Thyroid gland (tissue), 4 donors: ENCODE measurements around the gene MICU1. TPM values are rescaled to one million over a fixed set of nuclear protein-coding genes. Genes with fewer than 3 reads are reported as not detected.

ENCODE experiments used
- DNase-seq, 2 donors: peaks; one replicate each; pipeline ENCODE4 v3.0.0-alpha.2; 2019
- H3K27ac ChIP-seq, 3 donors: fragments of 200-600 bp; sonication (generic); 1 replicate in 2 of 3; 2 replicates in 1 of 3; pipeline ENCODE4 v1.5.1; 2016 to 2019; ENCODE audit warnings: mild to moderate bottlenecking in 1 of 3, moderate library complexity in 1 of 3
- H3K27me3 ChIP-seq: fragments of 200-600 bp; sonication (generic); one replicate; pipeline ENCODE4 v1.5.1; 2019
- H3K36me3 ChIP-seq, 2 donors: fragments of 200-600 bp; sonication (generic); one replicate each; pipeline ENCODE4 v1.5.1; 2016 to 2019
- H3K4me1 ChIP-seq, 2 donors: fragments of 200-600 bp; sonication (generic); one replicate each; pipeline ENCODE4 v1.5.1; 2017 to 2019
- H3K4me3 ChIP-seq, 3 donors: fragments of 200-600 bp; sonication (generic); replicated peaks in 1 of 3; 1 replicate in 2 of 3; 2 replicates in 1 of 3; pipeline ENCODE4 v1.5.1; 2016; ENCODE audit warnings: mild to moderate bottlenecking in 1 of 3
- H3K9me3 ChIP-seq: fragments of 200-600 bp; sonication (generic); one replicate; pipeline ENCODE4 v1.5.1; 2017
- CTCF ChIP-seq, 6 experiments: fragments of 200-600 bp in 3 of 6; fragments of 450-650 bp in 3 of 6; sonication (generic) in 3 of 6; IDR thresholded peaks; one replicate each; pipeline ENCODE4 v1.5.1; 2016 to 2019; ENCODE audit warnings: antibody characterized with exemption in 6 of 6, mild to moderate bottlenecking in 2 of 6, inconsistent platforms in 1 of 6, moderate library complexity in 1 of 6
- POLR2A ChIP-seq, 2 donors: fragments of 450-650 bp; IDR thresholded peaks; one replicate each; pipeline ENCODE4 v1.6.1; 2017; ENCODE audit warnings: antibody characterized with exemption in 2 of 2, mild to moderate bottlenecking in 2 of 2, moderate library complexity in 1 of 2
- WGBS, 2 donors: methylation state at CpG; one replicate each; pipeline ENCODE4 v1.1.5; 2017; 5-methylcytosine and 5-hydroxymethylcytosine counted together
- intact Hi-C: fragments of 100-400 bp; cut with DNase I; formaldehyde crosslinking; loops from one replicate; pipeline ENCODE4 v1.15.1; 2023
- total RNA-seq, 4 donors: library from RNA; depleted of rRNA; stranded (reverse); fragments of >200 nt; gene quantifications; one replicate each; pipeline ENCODE4 v1.2.3, GENCODE V29; 2016

Gene MICU1
- total RNA-seq, 4 donors from 2014 or later: 26.5 to 33.9 (median 31.5) TPM

GRCh38 chr10:72524489-72524888, 101.4 kb downstream of the MICU1 start:
- intact Hi-C loops: no loop called here
- WGBS, 2 donors: 92 to 95% methylated on average over 2 of the region's 2 CpGs
- Histone ChIP-seq H3K36me3 (no peaks in the 10 kb centered on the region), H3K27me3 (no peaks in the 10 kb centered on the region), H3K9me3 (no peaks in the 10 kb centered on the region), H3K4me3 (no peak overlapping the region), H3K4me1 (no peaks in the 10 kb centered on the region), H3K27ac (no peak overlapping the region)
- DNase-seq: no peak
- TF ChIP-seq POLR2A (IDR thresholded peaks at IDR 0.05) (no peak), CTCF (IDR thresholded peaks at IDR 0.05) (no peak)

DNA sequence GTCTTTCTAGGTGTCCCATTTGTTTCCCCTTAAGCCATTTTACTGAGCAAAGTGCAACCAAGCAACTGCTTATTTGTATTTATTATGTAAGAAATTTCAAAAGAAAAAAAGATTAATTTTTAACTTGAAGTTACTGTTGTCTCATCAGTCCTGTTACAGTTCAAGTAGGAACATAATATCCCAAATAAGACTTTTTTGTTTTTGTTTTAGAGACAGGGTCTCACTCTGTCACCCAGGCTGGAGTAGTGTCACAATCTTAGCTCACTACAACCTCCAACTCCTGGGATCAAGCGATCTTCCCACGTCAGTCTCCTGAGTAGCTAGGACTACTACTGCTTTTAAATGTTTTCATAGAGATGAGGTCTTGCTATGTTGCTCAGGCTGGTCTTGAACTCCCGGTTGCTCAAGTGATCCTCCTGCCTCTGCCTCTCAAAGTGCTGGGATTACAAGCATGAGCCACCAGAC, 101.9 kb downstream of the MICU1 start:
- TF ChIP-seq CTCF (IDR thresholded peaks at IDR 0.05) (no peak), POLR2A (IDR thresholded peaks at IDR 0.05) (no peak)
- Histone ChIP-seq H3K9me3 (no peaks in the 10 kb centered on the region), H3K27ac (no peak overlapping the region), H3K36me3 (no peaks in the 10 kb centered on the region), H3K4me1 (no peaks in the 10 kb centered on the region), H3K27me3 (no peaks in the 10 kb centered on the region), H3K4me3 (no peak overlapping the region)
- intact Hi-C loops: no loop called here
- no peak for DNase-seq
- 94 to 97% methylated on average over 3 of the region's 3 CpGs for WGBS, 2 donors

DNA sequence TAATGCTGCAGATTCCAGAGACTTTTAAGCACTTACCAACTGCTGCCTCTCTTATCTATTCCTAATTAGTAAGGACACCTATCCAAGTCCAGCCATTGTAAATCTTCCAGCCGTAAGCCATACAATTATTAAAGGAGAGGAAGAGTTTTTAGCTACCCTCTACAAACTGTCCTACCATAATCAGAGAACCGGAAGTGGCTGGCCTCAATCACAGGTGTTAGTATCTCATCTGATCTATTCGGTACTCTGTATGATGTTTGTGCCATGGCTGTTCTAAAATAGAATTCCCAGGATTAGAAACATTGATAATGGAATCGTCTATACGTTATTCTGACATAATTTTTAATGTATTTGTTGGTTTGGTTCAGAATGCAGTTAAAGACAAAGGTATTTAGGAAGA, 102.8 kb downstream of the MICU1 start:
- Histone ChIP-seq H3K27ac (no peak overlapping the region), H3K4me3 (no peak overlapping the region), H3K36me3 (no peaks in the 10 kb centered on the region), H3K27me3 (no peaks in the 10 kb centered on the region), H3K4me1 (no peaks in the 10 kb centered on the region), H3K9me3 (no peaks in the 10 kb centered on the region)
- DNase-seq: no peak
- no peak for TF ChIP-seq POLR2A (IDR thresholded peaks at IDR 0.05)
- TF ChIP-seq CTCF (IDR thresholded peaks at IDR 0.05): no peak
- 97 to 98% methylated on average over 5 of the region's 5 CpGs for WGBS, 2 donors
- intact Hi-C loops: no loop called here

DNA sequence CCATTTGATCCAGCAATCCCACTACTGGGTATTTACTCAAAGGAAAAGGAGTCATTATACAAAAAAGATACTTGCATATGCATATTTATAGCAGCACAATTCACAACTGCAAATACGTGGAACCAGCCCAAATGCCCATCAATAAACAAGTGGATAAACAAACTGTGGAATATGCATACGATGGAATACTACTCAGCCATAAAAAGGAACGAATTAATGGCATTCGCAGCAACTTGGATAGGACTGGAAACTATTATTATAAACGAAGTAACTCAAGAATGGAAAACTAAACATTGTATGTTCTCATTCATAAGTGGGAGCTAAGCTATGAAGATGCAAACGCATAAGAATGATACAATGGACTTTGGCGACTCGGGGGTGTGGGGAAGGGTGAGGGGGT, 108.6 kb downstream of the MICU1 start:
- no peak for TF ChIP-seq POLR2A (IDR thresholded peaks at IDR 0.05)
- TF ChIP-seq CTCF (IDR thresholded peaks at IDR 0.05): no peak
- no peak for DNase-seq
- intact Hi-C loops: no loop called here
- no peaks in the 10 kb centered on the region for H3K36me3 ChIP-seq
- H3K27ac ChIP-seq: no peak overlapping the region
- 98% methylated on average over 8 of the region's 8 CpGs for WGBS, 2 donors
- H3K27me3 ChIP-seq: no peaks in the 10 kb centered on the region
- no peaks in the 10 kb centered on the region for H3K9me3 ChIP-seq
- no peak overlapping the region for H3K4me3 ChIP-seq
- H3K4me1 ChIP-seq: no peaks in the 10 kb centered on the region

GRCh38 chr10:72515455-72515854, 110.4 kb downstream of the MICU1 start:
- Histone ChIP-seq H3K4me3 (no peak overlapping the region), H3K9me3 (no peaks in the 10 kb centered on the region), H3K36me3 (no peaks in the 10 kb centered on the region), H3K27me3 (no peaks in the 10 kb centered on the region), H3K27ac (no peak overlapping the region), H3K4me1 (no peaks in the 10 kb centered on the region)
- no peak for DNase-seq
- intact Hi-C loops: no loop called here
- 94% methylated on average over 2 of the region's 2 CpGs for WGBS, 2 donors
- no peak for TF ChIP-seq CTCF (IDR thresholded peaks at IDR 0.05)
- no peak for TF ChIP-seq POLR2A (IDR thresholded peaks at IDR 0.05)
